ENCODE results near the gene GTPBP1.

DNA sequence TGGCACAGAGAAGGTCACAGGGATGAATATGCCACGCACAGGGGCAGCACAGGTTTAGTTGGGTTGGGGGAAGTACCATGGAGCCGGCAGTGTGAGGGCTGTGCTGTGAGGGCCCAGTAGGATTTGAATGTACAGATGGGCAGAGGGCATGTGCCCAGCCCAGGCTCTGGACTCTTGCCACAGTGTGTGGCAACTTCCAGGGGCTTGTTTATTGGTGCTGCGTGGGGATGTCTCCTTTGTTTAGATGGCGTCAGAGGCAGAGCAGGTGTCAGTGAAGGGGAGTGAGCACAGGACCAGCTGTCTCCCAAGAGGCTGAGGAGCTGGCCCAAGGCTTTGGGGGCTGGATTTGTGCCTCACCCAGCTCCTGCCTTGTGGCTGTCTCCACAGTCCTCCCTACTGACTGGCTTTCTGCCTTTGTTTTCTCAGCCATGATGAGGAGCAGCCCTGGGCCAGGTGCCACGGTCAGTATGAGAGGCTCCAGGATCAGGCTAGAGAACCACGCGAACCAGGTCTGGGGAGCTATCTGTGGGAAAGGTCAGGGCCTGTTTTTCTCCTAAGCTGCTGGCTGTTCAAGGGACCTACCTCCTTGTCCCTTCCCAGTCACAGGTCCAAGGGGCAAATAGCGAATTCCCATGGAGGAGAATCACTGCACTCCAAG is 28.1 kb downstream of the GTPBP1 start:
- TF ChIP-seq, protein P1, sequence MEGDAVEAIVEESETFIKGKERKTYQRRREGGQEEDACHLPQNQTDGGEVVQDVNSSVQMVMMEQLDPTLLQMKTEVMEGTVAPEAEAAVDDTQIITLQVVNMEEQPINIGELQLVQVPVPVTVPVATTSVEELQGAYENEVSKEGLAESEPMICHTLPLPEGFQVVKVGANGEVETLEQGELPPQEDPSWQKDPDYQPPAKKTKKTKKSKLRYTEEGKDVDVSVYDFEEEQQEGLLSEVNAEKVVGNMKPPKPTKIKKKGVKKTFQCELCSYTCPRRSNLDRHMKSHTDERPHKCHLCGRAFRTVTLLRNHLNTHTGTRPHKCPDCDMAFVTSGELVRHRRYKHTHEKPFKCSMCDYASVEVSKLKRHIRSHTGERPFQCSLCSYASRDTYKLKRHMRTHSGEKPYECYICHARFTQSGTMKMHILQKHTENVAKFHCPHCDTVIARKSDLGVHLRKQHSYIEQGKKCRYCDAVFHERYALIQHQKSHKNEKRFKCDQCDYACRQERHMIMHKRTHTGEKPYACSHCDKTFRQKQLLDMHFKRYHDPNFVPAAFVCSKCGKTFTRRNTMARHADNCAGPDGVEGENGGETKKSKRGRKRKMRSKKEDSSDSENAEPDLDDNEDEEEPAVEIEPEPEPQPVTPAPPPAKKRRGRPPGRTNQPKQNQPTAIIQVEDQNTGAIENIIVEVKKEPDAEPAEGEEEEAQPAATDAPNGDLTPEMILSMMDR (IDR thresholded peaks at IDR 0.05; ENCODE audit: low read depth, low read length), result no peak
- no peak for TF ChIP-seq POLR2A (IDR thresholded peaks at IDR 0.05; ENCODE audit: extremely low read depth, insufficient read length)

Measured in NB4 (cell line).